ENCODE measurements around the gene PEMT. TPM values are rescaled to one million over a fixed set of nuclear protein-coding genes. Genes with fewer than 3 reads are reported as not detected.

The PEMT gene
- total RNA-seq, 1 experiment from 2014 or later, result 27.0 TPM

GRCh38 chr17:17527956-17528500, 63.5 kb downstream of the PEMT start:
- in situ Hi-C loops (cut with HindIII; ENCODE audit: low pct_unique_long_range_greater_than_20kb, low sequenced_read_pairs), result no loop called here
- DNase-seq (ENCODE audit: low read depth, low spot score), result no peak
- TF ChIP-seq REST (IDR thresholded peaks at IDR 0.05; ENCODE audit: insufficient read depth in 1 of 2, low read depth in 2 of 2, low read length in 1 of 2), result no peak
- TF ChIP-seq POLR2AphosphoS5 (IDR thresholded peaks at IDR 0.05; ENCODE audit: low read depth, low read length), result no peak
- TF ChIP-seq CTCF (IDR thresholded peaks at IDR 0.05), result no peak
- TF ChIP-seq SIN3A (IDR thresholded peaks at IDR 0.05; ENCODE audit: borderline replicate concordance, insufficient read depth, low read depth, low read length), result no peak
- TF ChIP-seq TCF7L2 (IDR thresholded peaks at IDR 0.05; ENCODE audit: low read depth, low read length), result no peak
- intact Hi-C loops (cut with micrococcal nuclease; ENCODE audit: unreplicated experiment), result no loop called here
- ChIA-PET POLR2A (no interaction called here), CTCF (interaction anchor here (0.6 kb wide), 1 partner anchor 32 kb away, joined by 4 read pairs; no protein-coding TSS in a partner anchor)
- no peaks in the 10 kb centered on the region; the same call in 1 of the 2 replicates for H3K4me1 ChIP-seq (ENCODE audit: control insufficient read depth, insufficient read depth, low read length)
- no peak overlapping the region for H3K4me3 ChIP-seq (ENCODE audit: low read depth in 2 of 2, low read length in 2 of 2)
- no peaks in the 10 kb centered on the region for H3K36me3 ChIP-seq (ENCODE audit: control insufficient read depth, insufficient read depth, low read length)
- ATAC-seq, result no peak
- no peaks in the 10 kb centered on the region for H3K9me3 ChIP-seq (ENCODE audit: control insufficient read depth, insufficient read depth, low read depth, low read length)
- no peaks in the 10 kb centered on the region for H3K27me3 ChIP-seq (ENCODE audit: control insufficient read depth, insufficient read depth, low read length)
- H3K27ac ChIP-seq (ENCODE audit: low read length), result no peak overlapping the region
- no TSS peak for BruUV-seq (replicated peaks)

- Histone ChIP-seq H3K4me3 (ENCODE audit: low read depth in 2 of 2, low read length in 2 of 2) (no peak overlapping the region), H3K9me3 (ENCODE audit: control insufficient read depth, insufficient read depth, low read depth, low read length) (no peaks in the 10 kb centered on the region), H3K4me1 (ENCODE audit: control insufficient read depth, insufficient read depth, low read length) (no peaks in the 10 kb centered on the region; the same call in 1 of the 2 replicates), H3K36me3 (ENCODE audit: control insufficient read depth, insufficient read depth, low read length) (no peaks in the 10 kb centered on the region), H3K27me3 (ENCODE audit: control insufficient read depth, insufficient read depth, low read length) (no peaks in the 10 kb centered on the region), H3K27ac (ENCODE audit: low read length) (no peak overlapping the region)
- BruUV-seq (replicated peaks), result no TSS peak
- no peak for DNase-seq (ENCODE audit: low read depth, low spot score)
- in situ Hi-C loops (cut with HindIII; ENCODE audit: low pct_unique_long_range_greater_than_20kb, low sequenced_read_pairs) (no loop called here), intact Hi-C loops (cut with micrococcal nuclease; ENCODE audit: unreplicated experiment) (no loop called here)
- ATAC-seq, result no peak
- POLR2A ChIA-PET, result interaction anchor here (1.3 kb wide), 1 partner anchor 13 kb away, joined by 4 read pairs; no protein-coding TSS in a partner anchor
- TF ChIP-seq CTCF (IDR thresholded peaks at IDR 0.05), result no peak
- no peak for TF ChIP-seq SIN3A (IDR thresholded peaks at IDR 0.05; ENCODE audit: borderline replicate concordance, insufficient read depth, low read depth, low read length)
- TF ChIP-seq TCF7L2 (IDR thresholded peaks at IDR 0.05; ENCODE audit: low read depth, low read length), result no peak
- TF ChIP-seq POLR2AphosphoS5 (IDR thresholded peaks at IDR 0.05; ENCODE audit: low read depth, low read length), result no peak
- no peak for TF ChIP-seq REST (IDR thresholded peaks at IDR 0.05; ENCODE audit: insufficient read depth in 1 of 2, low read depth in 2 of 2, low read length in 1 of 2)
- CTCF ChIA-PET, result no interaction called here
These were observed 64.0 kb downstream of the PEMT start for GRCh38 chr17:17527534-17527933.

All from Panc1 (cell line).